Caco-2 (cell line): Measurements from ENCODE around the gene ZFR2. TPM values are rescaled to one million over a fixed set of nuclear protein-coding genes. Genes with fewer than 3 reads are reported as not detected.

Experiments used
- BruUV-seq: library from RNA; stranded (reverse); fragments of 400-500 nt; replicated peaks from 2 replicates; lab custom pipeline; 2021; lab: Mats Ljungman, UMichigan
- CTCF ChIA-PET: fragments of 300-600 bp; sonication (Branson Sonifier 250); formaldehyde crosslinking; loops from one replicate; lab custom pipeline; 2022; ENCODE audit warnings: antibody characterized with exemption; lab: Charles Lee
- POLR2A ChIA-PET: fragments of 300-600 bp; sonication (Branson Sonifier 250); formaldehyde crosslinking; loops from one replicate; lab custom pipeline; 2022; ENCODE audit warnings: antibody characterized with exemption; lab: Charles Lee
- DNase-seq, 2 experiments: peaks; one replicate each; pipeline versions ENCODE4 v3.0.0 to v3.0.0-alpha.2; 2020 to 2022
- H3K27me3 ChIP-seq: replicated peaks from 2 replicates; pipeline ENCODE4 v1.6.0; 2011; ENCODE audit warnings: low read length; ENCODE audit not compliant: control insufficient read depth, insufficient read depth
- H3K36me3 ChIP-seq: 2 replicates; pipeline ENCODE4 v1.5.1; 2011; ENCODE audit warnings: low read length; ENCODE audit not compliant: control insufficient read depth, insufficient read depth
- H3K4me1 ChIP-seq: fragments of 250-450 bp; sonication (Bioruptor Pico); 2 replicates; pipeline ENCODE4 v1.5.1; 2020; ENCODE audit warnings: mild to moderate bottlenecking
- H3K4me3 ChIP-seq: 2 replicates; pipeline ENCODE4 v1.5.1; 2011; ENCODE audit warnings: low read depth, mild to moderate bottlenecking, control low read depth, low read length
- H3K9me3 ChIP-seq: fragments of 250-450 bp; sonication (Bioruptor Pico); 2 replicates; pipeline ENCODE4 v1.5.1; 2020; ENCODE audit warnings: mild to moderate bottlenecking, moderate library complexity
- H3K27ac Mint-ChIP-seq: one replicate; pipeline ENCODE4 v1.8.0; 2022; ENCODE audit warnings: mixed read lengths; ENCODE audit not compliant: unreplicated experiment
- H3K27me3 Mint-ChIP-seq: one replicate; pipeline ENCODE4 v1.8.0; 2022; ENCODE audit warnings: mixed read lengths; ENCODE audit not compliant: insufficient read depth, unreplicated experiment
- H3K36me3 Mint-ChIP-seq: one replicate; pipeline ENCODE4 v1.8.0; 2022; ENCODE audit warnings: mild to moderate bottlenecking, mixed read lengths; ENCODE audit not compliant: insufficient read depth, unreplicated experiment
- H3K4me1 Mint-ChIP-seq: one replicate; pipeline ENCODE4 v1.8.0; 2022; ENCODE audit warnings: low read depth, mixed read lengths; ENCODE audit not compliant: unreplicated experiment
- H3K4me3 Mint-ChIP-seq: one replicate; pipeline ENCODE4 v1.8.0; 2022; ENCODE audit warnings: mild to moderate bottlenecking, moderate library complexity, mixed read lengths; ENCODE audit not compliant: unreplicated experiment
- H3K9me3 Mint-ChIP-seq: one replicate; pipeline ENCODE4 v1.8.0; 2022; ENCODE audit warnings: mixed read lengths; ENCODE audit not compliant: unreplicated experiment
- CTCF ChIP-seq, 2 experiments: fragments of 200-600 bp in 1 of 2; IDR thresholded peaks; 1 replicate in 1 of 2; 2 replicates in 1 of 2; pipeline versions ENCODE4 v1.5.1 to v1.8.0; 2011 to 2022; ENCODE audit warnings: antibody characterized with exemption in 1 of 2, control low read depth in 1 of 2, inconsistent platforms in 1 of 2, low read depth in 1 of 2, low read length in 1 of 2, mild to moderate bottlenecking in 1 of 2, moderate library complexity in 1 of 2; ENCODE audit not compliant: insufficient read depth in 1 of 2, severe bottlenecking in 1 of 2, unreplicated experiment in 1 of 2
- intact Hi-C: fragments of 100-400 bp; cut with micrococcal nuclease; formaldehyde crosslinking; loops from one replicate; pipeline ENCODE4 v1.10.0; 2022; ENCODE audit not compliant: unreplicated experiment
- total RNA-seq: library from RNA; stranded (reverse); gene quantifications from 2 replicates; pipeline ENCODE4 v1.2.3, GENCODE V29; 2022

The ZFR2 gene
- total RNA-seq, 1 experiment from 2014 or later, result not detected

GRCh38 chr19:3782903-3783302 lies 85.9 kb downstream of the ZFR2 start:
- H3K27me3 ChIP-seq, result no peaks in the 10 kb centered on the region
- peaks cover 19% of the 10 kb centered on the region; the same call in 1 of the 2 replicates for H3K9me3 ChIP-seq
- Mint-ChIP-seq H3K4me3 (no peak overlapping the region), H3K27ac (no peak overlapping the region), H3K36me3 (no peaks in the 10 kb centered on the region), H3K4me1 (no peaks in the 10 kb centered on the region), H3K27me3 (no peaks in the 10 kb centered on the region), H3K9me3 (peaks cover 11% of the 10 kb centered on the region)
- H3K36me3 ChIP-seq, result no peaks in the 10 kb centered on the region
- ChIA-PET POLR2A (interaction anchor here (0.8 kb wide), 1 partner anchor 20 kb away, joined by 3 read pairs; no protein-coding TSS in a partner anchor), CTCF (interaction anchor here (0.5 to 1.2 kb wide), 2 partner anchors 17 to 20 kb away, joined by 3 to 4 read pairs; partner anchors contain the start of gene MRPL54)
- no peak for DNase-seq
- H3K4me1 ChIP-seq, result no peaks in the 10 kb centered on the region
- TF ChIP-seq CTCF (IDR thresholded peaks at IDR 0.05; ENCODE audit: insufficient read depth in 1 of 2, low read depth in 1 of 2, low read length in 1 of 2, severe bottlenecking in 1 of 2, unreplicated experiment in 1 of 2), result no peak
- H3K4me3 ChIP-seq, result no peak overlapping the region
- intact Hi-C loops, result no loop called here
- BruUV-seq, result no TSS peak

- no peaks in the 10 kb centered on the region for H3K4me1 ChIP-seq
- H3K4me3 Mint-ChIP-seq, result no peak overlapping the region
- no TSS peak for BruUV-seq
- no peaks in the 10 kb centered on the region for H3K4me1 Mint-ChIP-seq
- H3K9me3 ChIP-seq, result peaks cover 19% of the 10 kb centered on the region; the same call in 1 of the 2 replicates
- H3K27me3 Mint-ChIP-seq, result no peaks in the 10 kb centered on the region
- DNase-seq, result no peak
- H3K27me3 ChIP-seq, result no peaks in the 10 kb centered on the region
- ChIA-PET POLR2A (no interaction called here), CTCF (no interaction called here)
- H3K9me3 Mint-ChIP-seq, result peaks cover 11% of the 10 kb centered on the region
- H3K27ac Mint-ChIP-seq, result no peak overlapping the region
- no peaks in the 10 kb centered on the region for H3K36me3 ChIP-seq
- no peak overlapping the region for H3K4me3 ChIP-seq
- intact Hi-C loops, result no loop called here
- no peak for TF ChIP-seq CTCF (IDR thresholded peaks at IDR 0.05; ENCODE audit: insufficient read depth in 1 of 2, low read depth in 1 of 2, low read length in 1 of 2, severe bottlenecking in 1 of 2, unreplicated experiment in 1 of 2)
- no peaks in the 10 kb centered on the region for H3K36me3 Mint-ChIP-seq
These were observed 86.5 kb downstream of the ZFR2 start for GRCh38 chr19:3782330-3782729.

- H3K9me3 ChIP-seq, result peaks cover 19% of the 10 kb centered on the region; the same call in 1 of the 2 replicates
- Mint-ChIP-seq H3K4me1 (no peaks in the 10 kb centered on the region), H3K27me3 (no peaks in the 10 kb centered on the region), H3K9me3 (peaks cover 11% of the 10 kb centered on the region), H3K27ac (no peak overlapping the region), H3K4me3 (no peak overlapping the region), H3K36me3 (no peaks in the 10 kb centered on the region)
- H3K4me1 ChIP-seq, result no peaks in the 10 kb centered on the region
- intact Hi-C loops, result no loop called here
- no peak for TF ChIP-seq CTCF (IDR thresholded peaks at IDR 0.05; ENCODE audit: insufficient read depth in 1 of 2, low read depth in 1 of 2, low read length in 1 of 2, severe bottlenecking in 1 of 2, unreplicated experiment in 1 of 2)
- H3K36me3 ChIP-seq, result no peaks in the 10 kb centered on the region
- DNase-seq, result no peak
- no peak overlapping the region for H3K4me3 ChIP-seq
- POLR2A ChIA-PET, result no interaction called here
- CTCF ChIA-PET, result no interaction called here
- no peaks in the 10 kb centered on the region for H3K27me3 ChIP-seq
- BruUV-seq, result no TSS peak
These were observed 87.2 kb downstream of the ZFR2 start for GRCh38 chr19:3781603-3782002.
